Astrocyte of the cerebellum (primary cell): ENCODE measurements around the gene COQ6.
"Not testable (repeated sequence)": the region's sequence is repeated elsewhere in the genome, so short reads cannot be mapped to it uniquely, and the experiment has no call there.

ENCODE experiments used
- DNase-seq: peaks from one replicate; pipeline ENCODE4 v3.0.0-alpha.2; 2011; ENCODE audit warnings: low read depth
- H3K4me3 ChIP-seq: 2 replicates; pipeline ENCODE4 v1.5.1; 2011; ENCODE audit warnings: mild to moderate bottlenecking, low read depth, low read length, moderate library complexity
- CTCF ChIP-seq: IDR thresholded peaks from 2 replicates; pipeline ENCODE4 v1.5.1; 2012; ENCODE audit warnings: low read length, low read depth, moderate library complexity, mild to moderate bottlenecking; ENCODE audit errors: missing control alignments
- in situ Hi-C: cut with HindIII; loops from 2 replicates; pipeline ENCODE4 v1.10.0; 2017; ENCODE audit warnings: low sequenced_read_pairs

COQ6 gene

GRCh38 chr14:73973497-73973896 lies 23.4 kb downstream of the COQ6 start:
- no peak overlapping the region for H3K4me3 ChIP-seq
- in situ Hi-C loops: no loop called here
- DNase-seq: no peak
- TF ChIP-seq CTCF: no peak

GRCh38 chr14:73976125-73976524 lies 26.0 kb downstream of the COQ6 start:
- no peak for DNase-seq
- in situ Hi-C loops: no loop called here
- no peak overlapping the region for H3K4me3 ChIP-seq
- no peak for TF ChIP-seq CTCF

GRCh38 chr14:73977896-73978295 lies 27.8 kb downstream of the COQ6 start:
- no peak for DNase-seq
- TF ChIP-seq CTCF: no peak
- in situ Hi-C loops: no loop called here

GRCh38 chr14:73988065-73988464 lies 38.0 kb downstream of the COQ6 start:
- in situ Hi-C loops: no loop called here
- TF ChIP-seq CTCF: no peak
- H3K4me3 ChIP-seq: no peak overlapping the region
- DNase-seq: no peak

More at GRCh38 chr14:73977896-73978295, 27.8 kb downstream of the COQ6 start:
- H3K4me3 ChIP-seq: no peak overlapping the region

GRCh38 chr14:73988656-73989055 lies 38.6 kb downstream of the COQ6 start:
- DNase-seq, H3K4me3 ChIP-seq, in situ Hi-C loops: not testable (repeated sequence)

GRCh38 chr14:73991092-73991491 lies 41.0 kb downstream of the COQ6 start:
- no peak for TF ChIP-seq CTCF
- in situ Hi-C loops: no loop called here
- DNase-seq: no peak
- H3K4me3 ChIP-seq: no peak overlapping the region

GRCh38 chr14:73994926-73995325 lies 44.8 kb downstream of the COQ6 start:
- in situ Hi-C loops, DNase-seq, H3K4me3 ChIP-seq: not testable (repeated sequence)

GRCh38 chr14:73995977-73996378 lies 45.9 kb downstream of the COQ6 start:
- DNase-seq: no peak
- in situ Hi-C loops: no loop called here
- TF ChIP-seq CTCF: no peak
- no peak overlapping the region for H3K4me3 ChIP-seq
